Measurements from ENCODE around the gene PARP3. TPM values are rescaled to one million over a fixed set of nuclear protein-coding genes. Genes with fewer than 3 reads are reported as not detected.

Gene PARP3
- total RNA-seq, 1 experiment from 2014 or later = 17.5 TPM

GRCh38 chr3:51982838-51983577 is 40.8 kb downstream of the PARP3 start, which contains the start of gene ACY1:
ACY1 (plus strand) TSS chr3:51983535; CDS start chr3:51984065, 530 bp downstream.
- Histone ChIP-seq H3K79me2 (ENCODE audit: insufficient read depth, low read length) (peaks cover 12% of the 10 kb centered on the region), H3K27me3 (ENCODE audit: insufficient read depth, low read length) (no peaks in the 10 kb centered on the region), H3K9ac (ENCODE audit: low read length) (peak within 1 kb of the TSS; percentile 79), H3K9me2 (ENCODE audit: insufficient read depth) (no peaks in the 10 kb centered on the region), H3K9me3 (ENCODE audit: control insufficient read depth in 1 of 2, insufficient read depth in 1 of 2, low read depth in 1 of 2, low read length in 2 of 2) (no peaks in the 10 kb centered on the region), H3K4me1 (ENCODE audit: control insufficient read depth in 1 of 2, insufficient read depth in 2 of 2, low read length in 2 of 2) (peaks cover 24 to 56% of the 10 kb centered on the region in 2 experiments), H3K4me3 (replicated peaks in 1 of 2; ENCODE audit: low read depth in 1 of 2, low read length in 2 of 2) (peak within 1 kb of the TSS; percentile 75 to 86), H3K4me2 (ENCODE audit: low read length) (peak within 1 kb of the TSS; percentile 98), H4K20me1 (ENCODE audit: insufficient read depth) (no peaks in the 10 kb centered on the region), H3K36me3 (ENCODE audit: control insufficient read depth in 1 of 2, insufficient read depth in 2 of 2, low read length in 2 of 2) (no peaks in the 10 kb centered on the region), H3K27ac (ENCODE audit: low read depth, low read length) (peak within 1 kb of the TSS; percentile 82), H2AFZ (ENCODE audit: low read depth, low read length, poor library complexity, severe bottlenecking) (no peak within 1 kb of the TSS)
- POLR2A ChIA-PET = interaction anchor here (0.8 to 4.3 kb wide), 12 partner anchors 9 to 598 kb away, joined by 3 to 47 read pairs (median 6); partner anchors contain the start of genes ABHD14A, ABHD14B, DUSP7 and MANF
- peak; percentile 89 for ATAC-seq
- intact Hi-C loops (cut with micrococcal nuclease) = loop anchor here (5.0 kb wide), 1 partner anchor 266 kb away; no protein-coding TSS in a partner anchor
- DNase-seq (ENCODE audit: low read depth, low spot score) = peak; percentile 57
- BruUV-seq (replicated peaks) = no TSS peak
- TF ChIP-seq ATF3 (IDR thresholded peaks at IDR 0.05) (no peak), EGR1 (IDR thresholded peaks at IDR 0.05; ENCODE audit: low read depth) (no peak), POLR2A (IDR thresholded peaks at IDR 0.05; ENCODE audit: borderline replicate concordance, extremely low read depth, insufficient read depth, insufficient read length) (peak; percentile 18), TCF7L2 (IDR thresholded peaks at IDR 0.05; ENCODE audit: borderline replicate concordance, extremely low read depth, insufficient read depth, insufficient read length) (peak; percentile 12), POLR2AphosphoS5 (IDR thresholded peaks at IDR 0.05; ENCODE audit: low read depth, low read length) (peak; percentile 86), ELF1 (IDR thresholded peaks at IDR 0.05; ENCODE audit: borderline replicate concordance, low read depth) (no peak), ZFX (IDR thresholded peaks at IDR 0.05) (peak; percentile 77; the same call in 1 of the 2 replicates)
- RAD21 ChIA-PET (ENCODE audit: low non-redundant PET in 1 of 2, low total read pairs in 2 of 2, uncharacterized antibody in 2 of 2, unreplicated experiment in 2 of 2) = interaction anchor here (0.9 to 1.1 kb wide), 2 partner anchors 10 to 140 kb away, joined by 3 read pairs; no protein-coding TSS in a partner anchor
- CTCF ChIA-PET = interaction anchor here (0.9 to 3.3 kb wide), 10 partner anchors 8 to 264 kb away, joined by 3 to 47 read pairs (median 7); partner anchors contain the start of genes ABHD14A, ABHD14B, PARP3 and RPL29
